HG03039 (cell line): ENCODE results near the gene FAM131A.
"Not testable (repeated sequence)": the region's sequence is repeated elsewhere in the genome, so short reads cannot be mapped to it uniquely, and the experiment has no call there.

Experiments
- ATAC-seq: cut with Tn5 transposase; IDR thresholded peaks from one replicate; pipeline ENCODE4 v1.9.1; 2021; ENCODE audit warnings: mild to moderate bottlenecking, moderate library complexity; ENCODE audit not compliant: unreplicated experiment

FAM131A gene

GRCh38 chr3:184338511-184338945, 1.1 kb downstream of the FAM131A start:
- ATAC-seq: no peak

- no peak for ATAC-seq
Measured at GRCh38 chr3:184339001-184339400, 1.6 kb downstream of the FAM131A start.

GRCh38 chr3:184339451-184340135, 2.2 kb downstream of the FAM131A start:
- not testable (repeated sequence) for ATAC-seq

GRCh38 chr3:184341925-184342324, 4.5 kb downstream of the FAM131A start:
- ATAC-seq: no peak

- ATAC-seq: no peak
Measured at GRCh38 chr3:184343200-184343876, 5.9 kb downstream of the FAM131A start.

- no peak for ATAC-seq
Measured at GRCh38 chr3:184344579-184345316, 7.3 kb downstream of the FAM131A start.

GRCh38 chr3:184345317-184346144, 8.1 kb downstream of the FAM131A start:
- no peak for ATAC-seq

GRCh38 chr3:184346480-184347190, 9.2 kb downstream of the FAM131A start:
- ATAC-seq: no peak

- ATAC-seq: no peak
Measured at GRCh38 chr3:184347321-184348056, 10.1 kb downstream of the FAM131A start.

- no peak for ATAC-seq
Measured at GRCh38 chr3:184348057-184348382, 10.6 kb downstream of the FAM131A start.

GRCh38 chr3:184349563-184350470, 12.4 kb downstream of the FAM131A start:
- no peak for ATAC-seq

- ATAC-seq: no peak
Measured at GRCh38 chr3:184350618-184351017, 13.2 kb downstream of the FAM131A start.

- ATAC-seq: no peak
Measured at GRCh38 chr3:184351511-184352148, 14.2 kb downstream of the FAM131A start.

GRCh38 chr3:184352149-184352785, 14.9 kb downstream of the FAM131A start:
- ATAC-seq: no peak

GRCh38 chr3:184352897-184353545, 15.6 kb downstream of the FAM131A start:
- no peak for ATAC-seq

GRCh38 chr3:184353546-184353941, 16.1 kb downstream of the FAM131A start:
- ATAC-seq: no peak

- no peak for ATAC-seq
Measured at GRCh38 chr3:184354121-184354728, 16.8 kb downstream of the FAM131A start.
